WI38 (cell line): ENCODE measurements around the gene FKBP4.

ENCODE experiments used
- H3K4me3 ChIP-seq: 2 replicates; pipeline ENCODE4 v1.5.1; 2011; ENCODE audit warnings: low read depth, mild to moderate bottlenecking, control low read depth, low read length
- CTCF ChIP-seq: IDR thresholded peaks from 2 replicates; pipeline ENCODE4 v1.5.1; 2012; ENCODE audit warnings: low read depth, mild to moderate bottlenecking, control low read depth, low read length

FKBP4 gene

DNA sequence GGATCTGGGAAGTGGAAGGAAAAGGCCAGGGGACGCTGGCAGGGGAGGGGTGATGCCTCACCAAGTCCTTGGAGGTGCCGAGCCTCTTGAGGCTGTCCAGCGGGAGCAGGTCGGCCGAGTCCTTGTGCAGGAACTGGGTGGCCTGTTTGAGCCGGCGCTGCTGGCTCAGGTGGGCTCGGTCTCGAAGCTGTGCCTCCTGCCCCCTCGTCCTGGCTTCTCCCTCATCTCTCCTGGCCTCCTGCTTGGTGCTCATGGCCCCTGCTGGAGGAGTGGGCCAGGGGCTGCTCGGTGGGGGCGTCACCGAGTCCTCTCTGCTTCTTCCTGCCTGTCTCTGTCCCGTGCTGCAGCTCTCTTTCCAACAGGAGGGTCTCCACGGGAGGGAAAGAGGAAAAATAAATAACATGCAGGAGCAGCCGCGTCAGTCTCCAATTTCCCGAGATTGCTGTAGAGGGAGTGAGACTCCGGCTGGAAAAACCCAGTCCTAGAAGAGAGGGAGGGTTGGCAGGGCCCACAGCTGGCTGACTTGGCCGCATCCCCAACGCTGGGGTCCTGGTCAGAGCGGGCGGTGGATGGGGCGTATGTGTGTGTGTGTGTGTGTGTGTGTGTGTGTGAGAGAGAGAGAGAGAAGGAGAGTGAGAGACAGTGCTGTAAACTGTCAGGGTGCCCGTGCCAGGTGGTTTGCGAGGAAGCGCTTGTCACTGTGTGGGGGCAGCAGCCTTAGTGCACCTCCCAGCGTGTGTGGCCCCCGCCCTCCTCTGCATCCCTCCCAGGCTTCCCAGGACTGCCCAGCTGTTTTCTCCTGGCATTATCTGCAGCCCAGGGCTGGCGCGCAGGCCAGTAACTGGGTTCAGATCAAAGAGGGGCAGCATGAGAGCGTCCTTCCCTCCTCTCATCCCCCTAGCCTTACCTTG, 40.1 kb downstream of the FKBP4 start, which contains the start of gene NRIP2:
Gene NRIP2 (minus strand): TSS at position 455 of the 911 bp plus-strand sequence. CDS start 52 bp downstream, at position 403.
- no peak for TF ChIP-seq CTCF
- H3K4me3 ChIP-seq = no peak within 1 kb of the TSS

DNA sequence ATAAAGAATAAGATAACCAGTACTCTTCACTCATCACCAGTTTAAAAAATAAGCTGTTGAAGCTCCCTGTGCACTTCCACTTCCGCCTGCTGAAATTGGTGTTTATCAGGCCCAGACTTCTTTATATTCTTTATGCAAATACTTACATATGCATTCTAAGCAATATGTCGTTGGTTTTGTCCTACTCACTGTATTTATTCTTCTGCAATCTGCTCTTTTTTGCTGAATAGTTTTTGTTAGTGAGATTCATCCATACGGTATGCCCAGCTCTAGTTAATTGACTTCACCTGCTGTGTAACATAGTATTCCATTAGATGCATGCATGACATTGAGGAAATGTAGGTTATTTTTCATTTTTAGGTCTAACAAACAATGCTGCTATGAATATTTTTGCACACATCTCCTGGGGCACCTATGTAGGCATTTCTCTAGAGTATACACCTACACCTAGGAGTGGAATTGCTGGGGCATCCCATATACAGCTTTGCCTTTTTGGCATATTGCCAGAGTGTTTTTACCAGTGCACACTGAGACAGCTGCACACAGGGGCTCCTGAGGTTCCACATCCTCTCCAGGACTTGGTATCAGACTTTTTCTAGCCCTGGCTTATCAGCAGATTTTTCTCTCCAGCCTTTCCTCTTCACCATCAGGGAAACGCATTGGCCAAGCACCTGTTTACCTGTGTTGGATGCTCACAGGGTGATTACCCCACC, 41.1 kb downstream of the FKBP4 start:
- H3K4me3 ChIP-seq = no peak overlapping the region
- TF ChIP-seq CTCF = no peak

DNA sequence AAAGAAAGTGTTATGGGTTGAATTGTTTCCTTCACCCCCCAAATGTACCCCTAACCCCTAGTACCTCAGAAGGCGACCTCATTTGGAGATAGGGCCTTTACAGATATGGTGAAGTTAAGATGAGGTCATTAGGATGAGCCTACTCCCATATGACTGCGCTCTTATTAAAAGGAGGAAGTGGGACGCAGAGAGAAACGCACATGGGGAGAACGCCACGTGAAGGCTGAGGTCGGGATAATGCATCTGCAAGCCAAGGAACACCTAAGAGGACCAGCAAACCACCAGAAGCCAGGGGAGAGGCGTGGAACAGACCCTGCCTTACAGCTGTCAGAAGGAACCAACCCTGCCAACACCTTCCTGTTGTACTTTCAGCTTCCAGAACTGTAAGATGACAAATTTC, 41.8 kb downstream of the FKBP4 start:
- no peak overlapping the region for H3K4me3 ChIP-seq
- no peak for TF ChIP-seq CTCF

DNA sequence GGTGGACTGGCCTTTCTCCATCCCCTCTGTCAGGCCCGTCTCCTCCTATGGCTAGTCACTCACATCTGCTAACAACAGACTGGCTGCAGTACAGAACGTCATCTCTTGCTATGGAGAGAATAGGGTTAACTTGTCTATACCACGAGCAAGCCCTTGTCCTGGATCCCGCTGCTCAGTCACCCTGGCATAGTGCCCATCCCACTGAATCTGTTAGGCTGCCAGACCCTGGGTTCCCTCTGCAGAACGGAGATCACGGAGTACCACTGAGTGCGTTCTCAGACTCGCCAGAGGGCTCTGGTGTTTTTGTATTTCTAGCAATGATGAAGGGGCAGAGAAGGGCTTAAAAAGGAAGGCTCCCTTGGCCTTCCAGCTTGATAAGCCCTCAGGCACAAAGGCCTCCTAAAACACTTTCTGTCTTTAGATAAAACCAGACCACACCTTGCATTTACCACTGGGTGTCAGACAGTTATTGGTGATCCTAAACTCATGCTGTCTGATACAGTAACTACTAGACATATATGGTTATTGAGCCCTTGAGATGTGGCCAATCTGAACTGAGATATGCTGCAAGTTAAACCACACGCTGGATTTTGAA, 46.4 kb downstream of the FKBP4 start:
- no peak for TF ChIP-seq CTCF
- no peak overlapping the region for H3K4me3 ChIP-seq

DNA sequence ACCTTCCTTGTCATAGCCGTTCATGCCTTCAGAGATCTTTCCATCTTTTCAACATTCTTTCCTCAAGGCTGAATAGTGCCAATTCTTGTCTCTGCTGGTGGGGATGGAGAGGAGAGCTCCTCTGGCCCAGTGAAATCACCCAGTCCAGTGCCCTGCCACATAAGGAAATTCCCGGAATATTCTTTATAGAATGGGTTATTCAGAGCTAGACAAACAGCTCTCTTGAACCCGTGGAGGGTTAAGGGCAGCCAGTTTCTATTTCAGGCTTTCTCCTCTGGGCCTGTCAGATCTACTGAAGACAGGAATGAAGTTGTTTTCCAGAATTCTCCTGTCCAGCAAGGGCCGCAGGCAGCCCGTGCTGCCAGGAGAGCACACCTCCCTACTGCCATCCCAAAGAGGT, 48.2 kb downstream of the FKBP4 start:
- H3K4me3 ChIP-seq = no peak overlapping the region
- no peak for TF ChIP-seq CTCF

GRCh38 chr12:2844786-2845185, 50.0 kb downstream of the FKBP4 start:
- no peak overlapping the region for H3K4me3 ChIP-seq
- TF ChIP-seq CTCF = no peak
